Thyroid gland (tissue), 4 donors: Measurements from ENCODE around the gene CCDC80.

Experiments
- POLR2A ChIP-seq, 2 donors: fragments of 450-650 bp; IDR thresholded peaks; one replicate each; pipeline ENCODE4 v1.6.1; 2017; ENCODE audit warnings: antibody characterized with exemption in 2 of 2, mild to moderate bottlenecking in 2 of 2, moderate library complexity in 1 of 2
- TF ChIP-seq, protein P1 (sequence below), 6 experiments: fragments of 200-600 bp in 3 of 6; fragments of 450-650 bp in 3 of 6; sonication (generic) in 3 of 6; IDR thresholded peaks; one replicate each; pipeline ENCODE4 v1.5.1; 2016 to 2019; ENCODE audit warnings: antibody characterized with exemption in 6 of 6, mild to moderate bottlenecking in 2 of 6, inconsistent platforms in 1 of 6, moderate library complexity in 1 of 6

GRCh38 chr3:112610121-112610520 is 30.8 kb downstream of the CCDC80 start:
- TF ChIP-seq, protein P1, sequence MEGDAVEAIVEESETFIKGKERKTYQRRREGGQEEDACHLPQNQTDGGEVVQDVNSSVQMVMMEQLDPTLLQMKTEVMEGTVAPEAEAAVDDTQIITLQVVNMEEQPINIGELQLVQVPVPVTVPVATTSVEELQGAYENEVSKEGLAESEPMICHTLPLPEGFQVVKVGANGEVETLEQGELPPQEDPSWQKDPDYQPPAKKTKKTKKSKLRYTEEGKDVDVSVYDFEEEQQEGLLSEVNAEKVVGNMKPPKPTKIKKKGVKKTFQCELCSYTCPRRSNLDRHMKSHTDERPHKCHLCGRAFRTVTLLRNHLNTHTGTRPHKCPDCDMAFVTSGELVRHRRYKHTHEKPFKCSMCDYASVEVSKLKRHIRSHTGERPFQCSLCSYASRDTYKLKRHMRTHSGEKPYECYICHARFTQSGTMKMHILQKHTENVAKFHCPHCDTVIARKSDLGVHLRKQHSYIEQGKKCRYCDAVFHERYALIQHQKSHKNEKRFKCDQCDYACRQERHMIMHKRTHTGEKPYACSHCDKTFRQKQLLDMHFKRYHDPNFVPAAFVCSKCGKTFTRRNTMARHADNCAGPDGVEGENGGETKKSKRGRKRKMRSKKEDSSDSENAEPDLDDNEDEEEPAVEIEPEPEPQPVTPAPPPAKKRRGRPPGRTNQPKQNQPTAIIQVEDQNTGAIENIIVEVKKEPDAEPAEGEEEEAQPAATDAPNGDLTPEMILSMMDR (IDR thresholded peaks at IDR 0.05) = no peak
- TF ChIP-seq POLR2A (IDR thresholded peaks at IDR 0.05) = no peak
